ENCODE data around the gene DLST.

Gene DLST

GRCh38 chr14:74912801-74913200, 31.1 kb downstream of the DLST start:
- Histone ChIP-seq H3K9me2 (ENCODE audit: low read depth, low read length) (no peaks in the 10 kb centered on the region), H3K4me2 (ENCODE audit: low read length) (no peak overlapping the region)
- TF ChIP-seq CTCF (IDR thresholded peaks at IDR 0.05; ENCODE audit: low read length) (no peak), EZH2 (IDR thresholded peaks at IDR 0.05; ENCODE audit: borderline replicate concordance, low read length) (no peak)

GRCh38 chr14:74913393-74913910, 31.7 kb downstream of the DLST start:
- Histone ChIP-seq H3K4me3 (ENCODE audit: low read depth, low read length, poor library complexity, severe bottlenecking) (no peak overlapping the region), H3K4me1 (ENCODE audit: insufficient read depth, low read length, severe bottlenecking) (no peaks in the 10 kb centered on the region), H3K27me3 (ENCODE audit: insufficient read depth, low read length) (no peaks in the 10 kb centered on the region; the same call in 1 of the 2 replicates), H3K79me2 (ENCODE audit: insufficient read depth, low read length) (no peaks in the 10 kb centered on the region), H3K9me2 (ENCODE audit: low read depth, low read length) (no peaks in the 10 kb centered on the region), H4K20me1 (ENCODE audit: insufficient read depth, low read length) (no peaks in the 10 kb centered on the region), H3K27ac (ENCODE audit: low read depth, low read length, poor library complexity, severe bottlenecking) (no peak overlapping the region), H3K9ac (ENCODE audit: low read length) (no peak overlapping the region), H3K9me3 (ENCODE audit: low read length) (no peaks in the 10 kb centered on the region), H3K4me2 (ENCODE audit: low read length) (no peak overlapping the region), H3K36me3 (ENCODE audit: insufficient read depth, low read length) (no peaks in the 10 kb centered on the region), H2AFZ (ENCODE audit: low read length) (no peak overlapping the region), H3F3A (ENCODE audit: insufficient read depth, low read length) (no peaks in the 10 kb centered on the region)
- TF ChIP-seq CTCF (IDR thresholded peaks at IDR 0.05; ENCODE audit: low read length): no peak
- TF ChIP-seq EZH2 (IDR thresholded peaks at IDR 0.05; ENCODE audit: borderline replicate concordance, low read length): no peak

More at GRCh38 chr14:74912801-74913200, 31.1 kb downstream of the DLST start:
- no peaks in the 10 kb centered on the region for H4K20me1 ChIP-seq (ENCODE audit: insufficient read depth, low read length)
- no peaks in the 10 kb centered on the region for H3K79me2 ChIP-seq (ENCODE audit: insufficient read depth, low read length)
- no peak overlapping the region for H2AFZ ChIP-seq (ENCODE audit: low read length)
- H3K9me3 ChIP-seq (ENCODE audit: low read length): no peaks in the 10 kb centered on the region
- H3K27me3 ChIP-seq (ENCODE audit: insufficient read depth, low read length): no peaks in the 10 kb centered on the region; the same call in 1 of the 2 replicates
- H3K27ac ChIP-seq (ENCODE audit: low read depth, low read length, poor library complexity, severe bottlenecking): no peak overlapping the region
- H3F3A ChIP-seq (ENCODE audit: insufficient read depth, low read length): no peaks in the 10 kb centered on the region
- no peak overlapping the region for H3K9ac ChIP-seq (ENCODE audit: low read length)
- no peaks in the 10 kb centered on the region for H3K36me3 ChIP-seq (ENCODE audit: insufficient read depth, low read length)
- no peak overlapping the region for H3K4me3 ChIP-seq (ENCODE audit: low read depth, low read length, poor library complexity, severe bottlenecking)
- no peaks in the 10 kb centered on the region for H3K4me1 ChIP-seq (ENCODE audit: insufficient read depth, low read length, severe bottlenecking)

- Histone ChIP-seq H3K9ac (ENCODE audit: low read length) (no peak overlapping the region), H3K27ac (ENCODE audit: low read depth, low read length, poor library complexity, severe bottlenecking) (no peak overlapping the region), H3K9me2 (ENCODE audit: low read depth, low read length) (no peaks in the 10 kb centered on the region), H4K20me1 (ENCODE audit: insufficient read depth, low read length) (no peaks in the 10 kb centered on the region), H3K4me3 (ENCODE audit: low read depth, low read length, poor library complexity, severe bottlenecking) (no peak overlapping the region), H2AFZ (ENCODE audit: low read length) (no peak overlapping the region), H3K4me2 (ENCODE audit: low read length) (no peak overlapping the region), H3K27me3 (ENCODE audit: insufficient read depth, low read length) (no peaks in the 10 kb centered on the region; the same call in 1 of the 2 replicates), H3K4me1 (ENCODE audit: insufficient read depth, low read length, severe bottlenecking) (no peaks in the 10 kb centered on the region), H3K79me2 (ENCODE audit: insufficient read depth, low read length) (no peaks in the 10 kb centered on the region), H3K9me3 (ENCODE audit: low read length) (no peaks in the 10 kb centered on the region), H3F3A (ENCODE audit: insufficient read depth, low read length) (no peaks in the 10 kb centered on the region), H3K36me3 (ENCODE audit: insufficient read depth, low read length) (no peaks in the 10 kb centered on the region)
- TF ChIP-seq EZH2 (IDR thresholded peaks at IDR 0.05; ENCODE audit: borderline replicate concordance, low read length) (no peak), CTCF (IDR thresholded peaks at IDR 0.05; ENCODE audit: low read length) (peak; percentile 76)
These were observed 32.4 kb downstream of the DLST start for GRCh38 chr14:74913986-74914573.

Data from OCI-LY1 (cell line).